OCI-LY3 (cell line): ENCODE results near the gene SUSD5.
"Not testable (repeated sequence)": the region's sequence is repeated elsewhere in the genome, so short reads cannot be mapped to it uniquely, and the experiment has no call there.

Experiments used
- EZH2phosphoT487 ChIP-seq: fragments of 200-600 bp; shearing (Covaris generic); IDR thresholded peaks from 2 replicates; pipeline ENCODE4 v1.6.1; 2018; ENCODE audit warnings: antibody characterized with exemption, mixed run types, low read depth
- TF ChIP-seq, protein P1 (sequence below): fragments of 200-600, 300-600 bp; sonication (generic); IDR thresholded peaks from 2 replicates; pipeline ENCODE4 v1.5.1; 2014; ENCODE audit warnings: antibody characterized with exemption, low read length, low read depth

DNA sequence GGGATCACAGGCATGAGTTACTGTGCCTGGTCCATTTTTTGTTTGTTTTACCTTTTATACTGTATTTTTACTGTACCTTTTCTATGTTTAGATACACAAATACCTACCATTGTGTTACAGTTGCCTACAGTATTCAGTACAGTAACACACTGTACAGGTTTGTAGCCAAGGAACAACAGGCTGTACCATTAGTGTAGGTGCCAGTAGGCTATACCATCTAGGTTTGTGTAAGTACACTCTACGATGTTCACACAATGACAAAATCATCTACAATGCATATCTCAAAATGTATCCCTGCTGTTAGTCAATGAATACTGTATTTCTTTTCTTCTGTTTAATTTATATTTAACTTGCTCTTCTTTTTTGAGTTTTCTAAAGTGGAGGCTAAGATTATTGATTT, 37.0 kb downstream of the SUSD5 start:
- TF ChIP-seq, protein P1, sequence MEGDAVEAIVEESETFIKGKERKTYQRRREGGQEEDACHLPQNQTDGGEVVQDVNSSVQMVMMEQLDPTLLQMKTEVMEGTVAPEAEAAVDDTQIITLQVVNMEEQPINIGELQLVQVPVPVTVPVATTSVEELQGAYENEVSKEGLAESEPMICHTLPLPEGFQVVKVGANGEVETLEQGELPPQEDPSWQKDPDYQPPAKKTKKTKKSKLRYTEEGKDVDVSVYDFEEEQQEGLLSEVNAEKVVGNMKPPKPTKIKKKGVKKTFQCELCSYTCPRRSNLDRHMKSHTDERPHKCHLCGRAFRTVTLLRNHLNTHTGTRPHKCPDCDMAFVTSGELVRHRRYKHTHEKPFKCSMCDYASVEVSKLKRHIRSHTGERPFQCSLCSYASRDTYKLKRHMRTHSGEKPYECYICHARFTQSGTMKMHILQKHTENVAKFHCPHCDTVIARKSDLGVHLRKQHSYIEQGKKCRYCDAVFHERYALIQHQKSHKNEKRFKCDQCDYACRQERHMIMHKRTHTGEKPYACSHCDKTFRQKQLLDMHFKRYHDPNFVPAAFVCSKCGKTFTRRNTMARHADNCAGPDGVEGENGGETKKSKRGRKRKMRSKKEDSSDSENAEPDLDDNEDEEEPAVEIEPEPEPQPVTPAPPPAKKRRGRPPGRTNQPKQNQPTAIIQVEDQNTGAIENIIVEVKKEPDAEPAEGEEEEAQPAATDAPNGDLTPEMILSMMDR, result not testable (repeated sequence)
- TF ChIP-seq EZH2phosphoT487, result not testable (repeated sequence)
